Left kidney (tissue), 2 donors: ENCODE measurements around the gene KIF18A. TPM values are rescaled to one million over a fixed set of nuclear protein-coding genes. Genes with fewer than 3 reads are reported as not detected.
"Not testable (repeated sequence)": the region's sequence is repeated elsewhere in the genome, so short reads cannot be mapped to it uniquely, and the experiment has no call there.

Source experiments
- DNase-seq: peaks from one replicate; pipeline ENCODE4 v3.0.0-alpha.2; 2013
- polyA plus RNA-seq: library from polyadenylated mRNA; unstranded; fragments of 120-200 nt; gene quantifications from one replicate; pipeline ENCODE4 v1.2.1, GENCODE V29; 2013; ENCODE audit not compliant: insufficient read length

KIF18A gene
- polyA plus RNA-seq, 1 donor = 17.8 TPM

- peak; percentile 46 for DNase-seq
These were observed 686 bp downstream of the KIF18A start for GRCh38 chr11:28107191-28107749.

GRCh38 chr11:28106353-28107043, 1.5 kb downstream of the KIF18A start:
- no peak for DNase-seq

GRCh38 chr11:28105869-28106268, 2.1 kb downstream of the KIF18A start:
- DNase-seq = no peak

- no peak for DNase-seq
These were observed 3.0 kb downstream of the KIF18A start for GRCh38 chr11:28104984-28105383.

GRCh38 chr11:28104425-28104824, 3.5 kb downstream of the KIF18A start:
- DNase-seq = no peak

- not testable (repeated sequence) for DNase-seq
These were observed 5.7 kb downstream of the KIF18A start for GRCh38 chr11:28102300-28102699.

- DNase-seq = no peak
These were observed 7.3 kb downstream of the KIF18A start for GRCh38 chr11:28100665-28101064.

GRCh38 chr11:28099715-28100114, 8.2 kb downstream of the KIF18A start:
- no peak for DNase-seq

GRCh38 chr11:28098257-28098656, 9.7 kb downstream of the KIF18A start:
- DNase-seq = no peak

- no peak for DNase-seq
These were observed 15.2 kb downstream of the KIF18A start for GRCh38 chr11:28092786-28093185.

GRCh38 chr11:28090052-28090749, 17.8 kb downstream of the KIF18A start:
- no peak for DNase-seq

GRCh38 chr11:28089378-28089777, 18.6 kb downstream of the KIF18A start:
- no peak for DNase-seq

- DNase-seq = not testable (repeated sequence)
These were observed 20.3 kb downstream of the KIF18A start for GRCh38 chr11:28087693-28088092.

GRCh38 chr11:28087192-28087591, 20.8 kb downstream of the KIF18A start:
- not testable (repeated sequence) for DNase-seq

GRCh38 chr11:28086569-28086968, 21.4 kb downstream of the KIF18A start:
- DNase-seq = no peak

- no peak for DNase-seq
These were observed 24.8 kb downstream of the KIF18A start for GRCh38 chr11:28083118-28083517.

GRCh38 chr11:28077521-28077920, 30.4 kb downstream of the KIF18A start:
- no peak for DNase-seq

GRCh38 chr11:28072321-28072720, 35.6 kb downstream of the KIF18A start:
- no peak for DNase-seq

GRCh38 chr11:28071305-28071704, 36.7 kb downstream of the KIF18A start:
- no peak for DNase-seq

- no peak for DNase-seq
These were observed 49.6 kb downstream of the KIF18A start for GRCh38 chr11:28058333-28058732.

- DNase-seq = no peak
These were observed 53.1 kb downstream of the KIF18A start for GRCh38 chr11:28054821-28055220.

- no peak for DNase-seq
These were observed 58.4 kb downstream of the KIF18A start for GRCh38 chr11:28049338-28050216.
